ENCODE data around the gene MYH15.
"Not testable (repeated sequence)": the region's sequence is repeated elsewhere in the genome, so short reads cannot be mapped to it uniquely, and the experiment has no call there.

DNA sequence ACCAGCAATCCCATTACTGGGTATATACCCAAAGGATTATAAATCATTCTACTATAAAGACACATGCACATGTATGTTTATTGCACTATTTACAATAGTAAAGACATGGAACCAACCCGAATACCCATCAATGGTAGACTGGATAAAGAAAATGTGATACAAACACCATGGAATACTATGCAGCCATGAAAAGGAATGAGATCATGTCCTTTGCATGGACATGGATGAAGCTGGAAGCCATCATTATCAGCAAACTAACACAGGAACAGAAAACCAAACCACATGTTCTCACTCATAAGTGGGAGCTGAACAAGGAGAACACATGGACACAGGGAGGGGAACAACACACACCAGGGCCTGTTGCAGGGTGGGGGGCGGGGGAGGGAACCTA is 131.4 kb downstream of the MYH15 start:
- not testable (repeated sequence) for TF ChIP-seq NFRKB (IDR thresholded peaks at IDR 0.05); ELF4 (IDR thresholded peaks at IDR 0.05); CTBP1 (IDR thresholded peaks at IDR 0.05; ENCODE audit: borderline replicate concordance)
- TF ChIP-seq, protein P1, sequence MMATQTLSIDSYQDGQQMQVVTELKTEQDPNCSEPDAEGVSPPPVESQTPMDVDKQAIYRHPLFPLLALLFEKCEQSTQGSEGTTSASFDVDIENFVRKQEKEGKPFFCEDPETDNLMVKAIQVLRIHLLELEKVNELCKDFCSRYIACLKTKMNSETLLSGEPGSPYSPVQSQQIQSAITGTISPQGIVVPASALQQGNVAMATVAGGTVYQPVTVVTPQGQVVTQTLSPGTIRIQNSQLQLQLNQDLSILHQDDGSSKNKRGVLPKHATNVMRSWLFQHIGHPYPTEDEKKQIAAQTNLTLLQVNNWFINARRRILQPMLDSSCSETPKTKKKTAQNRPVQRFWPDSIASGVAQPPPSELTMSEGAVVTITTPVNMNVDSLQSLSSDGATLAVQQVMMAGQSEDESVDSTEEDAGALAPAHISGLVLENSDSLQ (IDR thresholded peaks at IDR 0.05): not testable (repeated sequence)
